Measurements from ENCODE around the gene SIRPB1. TPM values are rescaled to one million over a fixed set of nuclear protein-coding genes. Genes with fewer than 3 reads are reported as not detected.
A peak's percentile ranks its signal among the peaks of the same experiment; 100 is the strongest.

Gene SIRPB1
- 0.58 to 2.7 TPM (median 1.6 TPM) in 3 replicates for total RNA-seq
- long read RNA-seq = 0 reads

DNA sequence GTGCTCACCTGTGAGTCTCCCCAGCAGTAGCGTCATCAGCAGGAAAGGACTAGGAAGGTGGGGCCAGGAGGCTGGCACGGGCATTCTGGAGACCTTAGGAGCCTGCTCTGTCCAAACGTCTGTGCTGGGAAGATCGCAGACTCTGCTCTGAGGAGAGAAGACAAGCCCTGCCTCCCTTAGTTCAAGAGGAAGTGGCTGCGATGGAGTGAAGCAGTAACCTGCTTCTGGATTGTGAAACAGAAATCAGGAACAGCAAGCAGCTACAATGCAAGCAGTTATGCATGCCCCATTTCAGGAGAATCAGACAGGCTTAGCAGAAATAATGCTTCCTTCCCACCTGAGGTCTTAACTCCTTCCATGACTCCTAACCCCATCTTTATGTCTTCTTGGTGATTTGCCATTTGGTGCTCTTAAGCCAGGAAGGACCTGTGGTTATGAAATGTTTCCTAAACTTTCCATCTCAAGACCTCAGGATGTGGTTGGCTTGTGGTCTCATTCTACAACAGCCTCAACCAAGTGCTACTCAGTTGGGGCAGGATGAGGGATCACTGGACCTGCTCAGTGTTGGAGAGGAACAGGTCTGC, at the start of gene SIRPB1:
Gene SIRPB1 (minus strand): TSS at position 149 of the 584 bp plus-strand sequence. CDS start 65 bp downstream, at position 84.
- H3K4me1 Mint-ChIP-seq (ENCODE audit: low read depth) = no peaks in the 10 kb centered on the region
- no peak for DNase-seq (ENCODE audit: low spot score)
- H3K27ac Mint-ChIP-seq (ENCODE audit: unreplicated experiment) = no peak within 1 kb of the TSS
- peaks cover 15% of the 10 kb centered on the region for H3K9me3 Mint-ChIP-seq (ENCODE audit: low read depth)
- H3K27me3 Mint-ChIP-seq (ENCODE audit: low read depth) = peaks cover 2% of the 10 kb centered on the region
- TF ChIP-seq, protein P1, sequence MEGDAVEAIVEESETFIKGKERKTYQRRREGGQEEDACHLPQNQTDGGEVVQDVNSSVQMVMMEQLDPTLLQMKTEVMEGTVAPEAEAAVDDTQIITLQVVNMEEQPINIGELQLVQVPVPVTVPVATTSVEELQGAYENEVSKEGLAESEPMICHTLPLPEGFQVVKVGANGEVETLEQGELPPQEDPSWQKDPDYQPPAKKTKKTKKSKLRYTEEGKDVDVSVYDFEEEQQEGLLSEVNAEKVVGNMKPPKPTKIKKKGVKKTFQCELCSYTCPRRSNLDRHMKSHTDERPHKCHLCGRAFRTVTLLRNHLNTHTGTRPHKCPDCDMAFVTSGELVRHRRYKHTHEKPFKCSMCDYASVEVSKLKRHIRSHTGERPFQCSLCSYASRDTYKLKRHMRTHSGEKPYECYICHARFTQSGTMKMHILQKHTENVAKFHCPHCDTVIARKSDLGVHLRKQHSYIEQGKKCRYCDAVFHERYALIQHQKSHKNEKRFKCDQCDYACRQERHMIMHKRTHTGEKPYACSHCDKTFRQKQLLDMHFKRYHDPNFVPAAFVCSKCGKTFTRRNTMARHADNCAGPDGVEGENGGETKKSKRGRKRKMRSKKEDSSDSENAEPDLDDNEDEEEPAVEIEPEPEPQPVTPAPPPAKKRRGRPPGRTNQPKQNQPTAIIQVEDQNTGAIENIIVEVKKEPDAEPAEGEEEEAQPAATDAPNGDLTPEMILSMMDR (IDR thresholded peaks at IDR 0.05) = no peak
- H3K36me3 Mint-ChIP-seq (ENCODE audit: low read depth) = no peaks in the 10 kb centered on the region
- no peak within 1 kb of the TSS for H3K4me3 Mint-ChIP-seq (ENCODE audit: unreplicated experiment)

DNA sequence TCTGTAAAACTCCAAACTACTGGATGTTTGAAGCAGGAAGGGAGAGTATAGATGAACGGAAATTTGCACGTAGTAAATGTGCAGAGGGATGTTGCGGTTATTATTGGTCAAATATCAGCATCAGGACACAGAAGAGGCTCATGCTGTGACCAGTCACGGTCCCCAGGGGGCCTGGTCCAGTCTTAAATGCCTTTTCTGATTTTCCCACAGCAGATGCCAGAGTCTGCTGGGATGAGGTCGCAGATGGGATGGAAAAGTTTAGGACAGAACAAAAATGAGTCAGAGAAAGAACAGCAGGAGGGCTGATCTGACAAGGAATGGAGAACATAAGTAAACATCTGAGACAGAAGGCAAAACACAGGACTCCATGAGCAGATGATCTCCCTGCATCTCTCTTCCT, 49.5 kb upstream of the SIRPB1 start:
- peak overlapping the region; percentile 18 for H3K27ac Mint-ChIP-seq (ENCODE audit: unreplicated experiment)
- H3K9me3 Mint-ChIP-seq (ENCODE audit: low read depth) = peaks cover 6% of the 10 kb centered on the region
- no peaks in the 10 kb centered on the region for H3K27me3 Mint-ChIP-seq (ENCODE audit: low read depth)
- H3K36me3 Mint-ChIP-seq (ENCODE audit: low read depth) = no peaks in the 10 kb centered on the region
- TF ChIP-seq, protein P1 (IDR thresholded peaks at IDR 0.05) = peak; percentile 31
- no peak for DNase-seq (ENCODE audit: low spot score)
- no peak overlapping the region for H3K4me3 Mint-ChIP-seq (ENCODE audit: unreplicated experiment)
- H3K4me1 Mint-ChIP-seq (ENCODE audit: low read depth) = peaks cover 7% of the 10 kb centered on the region

DNA sequence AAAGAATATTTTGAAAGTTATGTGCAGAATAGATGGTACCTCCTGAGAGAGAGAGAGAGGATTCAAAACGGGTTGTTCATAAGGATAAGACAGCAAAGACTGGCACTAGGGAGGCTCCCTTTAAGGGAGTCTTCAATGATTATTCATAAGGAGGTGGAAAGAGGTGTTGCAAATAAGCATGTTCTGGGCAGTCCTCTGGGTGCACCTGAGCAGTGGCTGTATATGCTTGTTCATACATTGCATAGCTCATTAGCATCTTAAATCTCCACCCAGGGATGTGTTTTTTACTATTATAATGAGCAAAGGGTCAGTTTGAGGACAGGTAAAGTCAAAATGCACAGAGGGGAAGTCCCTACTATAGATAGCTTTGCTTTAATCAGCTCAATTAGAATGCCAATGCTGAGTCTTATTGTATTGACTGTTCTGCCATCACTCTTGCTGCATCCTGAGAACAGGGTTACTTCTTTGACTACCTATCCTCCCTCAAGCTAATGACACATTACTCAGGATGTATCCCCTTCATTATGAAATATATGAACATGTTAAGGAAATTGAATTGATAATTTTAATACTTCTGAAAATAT, 47.8 kb upstream of the SIRPB1 start:
- Mint-ChIP-seq H3K9me3 (ENCODE audit: low read depth) (peaks cover 6% of the 10 kb centered on the region), H3K27me3 (ENCODE audit: low read depth) (no peaks in the 10 kb centered on the region)

DNA sequence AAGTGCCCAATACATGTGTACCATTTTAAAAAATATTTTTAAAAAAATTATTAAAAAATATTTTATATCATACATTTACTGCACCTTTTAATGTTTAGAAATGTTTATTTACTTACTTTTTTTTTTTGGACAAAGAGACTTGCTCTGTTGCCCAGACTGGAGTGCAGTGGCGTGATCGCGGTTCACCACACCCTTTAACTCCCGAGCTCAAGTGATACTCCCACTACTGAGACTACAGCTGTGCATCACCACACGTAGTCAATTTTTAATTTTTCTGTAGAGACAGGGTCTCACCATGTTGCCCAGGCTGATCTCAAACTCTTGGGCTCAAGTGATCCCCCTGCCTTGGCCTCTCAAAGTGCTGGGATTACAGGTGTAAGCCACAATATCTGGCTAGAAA, 47.0 kb upstream of the SIRPB1 start:
- no peaks in the 10 kb centered on the region for H3K36me3 Mint-ChIP-seq (ENCODE audit: low read depth)
- DNase-seq (ENCODE audit: low spot score) = no peak
- TF ChIP-seq, protein P1 (IDR thresholded peaks at IDR 0.05) = no peak
- H3K4me3 Mint-ChIP-seq (ENCODE audit: unreplicated experiment) = no peak overlapping the region
- no peaks in the 10 kb centered on the region for H3K27me3 Mint-ChIP-seq (ENCODE audit: low read depth)
- H3K27ac Mint-ChIP-seq (ENCODE audit: unreplicated experiment) = no peak overlapping the region
- H3K9me3 Mint-ChIP-seq (ENCODE audit: low read depth) = peaks cover 6% of the 10 kb centered on the region
- peaks cover 7% of the 10 kb centered on the region for H3K4me1 Mint-ChIP-seq (ENCODE audit: low read depth)

More for the DNA sequence above, 47.8 kb upstream of the SIRPB1 start:
- no peak overlapping the region for H3K27ac Mint-ChIP-seq (ENCODE audit: unreplicated experiment)
- no peak for DNase-seq (ENCODE audit: low spot score)
- H3K4me3 Mint-ChIP-seq (ENCODE audit: unreplicated experiment) = no peak overlapping the region
- TF ChIP-seq, protein P1 (IDR thresholded peaks at IDR 0.05) = no peak
- H3K36me3 Mint-ChIP-seq (ENCODE audit: low read depth) = no peaks in the 10 kb centered on the region
- H3K4me1 Mint-ChIP-seq (ENCODE audit: low read depth) = peaks cover 7% of the 10 kb centered on the region

DNA sequence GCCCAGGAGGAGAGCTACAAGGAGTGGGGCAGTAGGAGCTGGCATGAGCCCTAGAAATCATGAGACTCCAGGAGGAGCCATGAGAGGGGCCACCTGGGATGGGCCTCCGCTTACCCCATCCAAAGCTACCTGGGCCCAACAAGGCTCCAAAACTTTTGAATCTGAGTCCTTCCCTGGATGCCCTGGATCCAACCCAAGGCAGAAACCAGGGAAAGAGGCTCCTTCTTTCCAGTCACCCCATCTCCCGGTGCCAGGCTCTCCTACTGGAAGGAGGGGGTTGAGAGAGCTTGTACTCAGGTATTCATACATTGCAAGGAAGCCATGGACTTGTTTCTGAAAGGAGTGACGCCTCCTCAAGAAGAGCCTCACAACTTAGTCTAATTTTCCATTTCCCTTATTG, 45.5 kb upstream of the SIRPB1 start:
- no peak overlapping the region for H3K4me3 Mint-ChIP-seq (ENCODE audit: unreplicated experiment)
- no peaks in the 10 kb centered on the region for H3K9me3 Mint-ChIP-seq (ENCODE audit: low read depth)
- peaks cover 7% of the 10 kb centered on the region for H3K4me1 Mint-ChIP-seq (ENCODE audit: low read depth)
- no peak for DNase-seq (ENCODE audit: low spot score)
- TF ChIP-seq, protein P1 (IDR thresholded peaks at IDR 0.05) = no peak
- H3K27me3 Mint-ChIP-seq (ENCODE audit: low read depth) = peaks cover 4% of the 10 kb centered on the region
- no peak overlapping the region for H3K27ac Mint-ChIP-seq (ENCODE audit: unreplicated experiment)
- H3K36me3 Mint-ChIP-seq (ENCODE audit: low read depth) = no peaks in the 10 kb centered on the region

All from chondrocyte (in vitro differentiated cells).